ENCODE results near the gene SLC13A2.

DNA sequence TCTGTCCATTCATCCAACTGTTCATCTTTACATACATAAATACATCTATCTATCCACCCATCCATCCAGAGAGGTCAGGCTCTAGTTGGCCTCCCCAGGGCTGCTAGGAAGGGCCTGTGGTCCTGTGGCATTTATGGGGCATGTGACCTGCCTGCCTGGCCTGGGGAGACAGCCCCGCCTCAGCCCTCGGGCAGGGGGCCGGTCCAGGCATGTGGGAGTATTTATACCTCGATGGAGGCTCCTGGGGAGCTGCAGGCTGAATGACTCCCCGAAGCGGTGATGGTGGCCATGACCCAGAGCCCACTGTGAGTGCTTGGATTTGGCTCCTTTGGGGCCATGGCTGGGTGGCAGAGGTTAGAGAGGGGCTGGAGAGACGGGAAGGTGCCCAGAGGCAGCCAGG is 40.0 kb downstream of the SLC13A2 start:
- TF ChIP-seq POLR2A (IDR thresholded peaks at IDR 0.05) = no peak
- TF ChIP-seq, protein P1, sequence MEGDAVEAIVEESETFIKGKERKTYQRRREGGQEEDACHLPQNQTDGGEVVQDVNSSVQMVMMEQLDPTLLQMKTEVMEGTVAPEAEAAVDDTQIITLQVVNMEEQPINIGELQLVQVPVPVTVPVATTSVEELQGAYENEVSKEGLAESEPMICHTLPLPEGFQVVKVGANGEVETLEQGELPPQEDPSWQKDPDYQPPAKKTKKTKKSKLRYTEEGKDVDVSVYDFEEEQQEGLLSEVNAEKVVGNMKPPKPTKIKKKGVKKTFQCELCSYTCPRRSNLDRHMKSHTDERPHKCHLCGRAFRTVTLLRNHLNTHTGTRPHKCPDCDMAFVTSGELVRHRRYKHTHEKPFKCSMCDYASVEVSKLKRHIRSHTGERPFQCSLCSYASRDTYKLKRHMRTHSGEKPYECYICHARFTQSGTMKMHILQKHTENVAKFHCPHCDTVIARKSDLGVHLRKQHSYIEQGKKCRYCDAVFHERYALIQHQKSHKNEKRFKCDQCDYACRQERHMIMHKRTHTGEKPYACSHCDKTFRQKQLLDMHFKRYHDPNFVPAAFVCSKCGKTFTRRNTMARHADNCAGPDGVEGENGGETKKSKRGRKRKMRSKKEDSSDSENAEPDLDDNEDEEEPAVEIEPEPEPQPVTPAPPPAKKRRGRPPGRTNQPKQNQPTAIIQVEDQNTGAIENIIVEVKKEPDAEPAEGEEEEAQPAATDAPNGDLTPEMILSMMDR (IDR thresholded peaks at IDR 0.05) = no peak
